ENCODE results near the gene REX1BD.

DNA sequence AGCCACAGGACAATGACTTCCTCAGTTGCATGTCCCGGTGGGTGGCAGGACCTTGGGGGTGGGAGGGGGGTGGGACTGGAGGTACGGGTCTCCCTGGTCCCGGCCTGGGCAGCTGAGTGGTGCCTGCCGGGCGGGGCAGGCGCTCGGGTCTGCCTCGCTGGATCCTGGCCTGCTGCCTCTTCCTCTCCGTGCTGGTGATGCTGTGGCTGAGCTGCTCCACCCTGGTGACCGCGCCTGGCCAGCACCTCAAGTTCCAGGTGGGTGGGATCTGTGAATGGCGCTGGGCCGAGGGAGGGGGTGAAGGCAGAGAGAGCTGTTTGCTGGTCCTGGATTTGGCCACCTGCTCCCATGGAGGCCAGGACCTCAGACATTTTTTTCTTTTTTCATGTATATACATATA lies 29.6 kb downstream of the REX1BD start:
- TF ChIP-seq, protein P1, sequence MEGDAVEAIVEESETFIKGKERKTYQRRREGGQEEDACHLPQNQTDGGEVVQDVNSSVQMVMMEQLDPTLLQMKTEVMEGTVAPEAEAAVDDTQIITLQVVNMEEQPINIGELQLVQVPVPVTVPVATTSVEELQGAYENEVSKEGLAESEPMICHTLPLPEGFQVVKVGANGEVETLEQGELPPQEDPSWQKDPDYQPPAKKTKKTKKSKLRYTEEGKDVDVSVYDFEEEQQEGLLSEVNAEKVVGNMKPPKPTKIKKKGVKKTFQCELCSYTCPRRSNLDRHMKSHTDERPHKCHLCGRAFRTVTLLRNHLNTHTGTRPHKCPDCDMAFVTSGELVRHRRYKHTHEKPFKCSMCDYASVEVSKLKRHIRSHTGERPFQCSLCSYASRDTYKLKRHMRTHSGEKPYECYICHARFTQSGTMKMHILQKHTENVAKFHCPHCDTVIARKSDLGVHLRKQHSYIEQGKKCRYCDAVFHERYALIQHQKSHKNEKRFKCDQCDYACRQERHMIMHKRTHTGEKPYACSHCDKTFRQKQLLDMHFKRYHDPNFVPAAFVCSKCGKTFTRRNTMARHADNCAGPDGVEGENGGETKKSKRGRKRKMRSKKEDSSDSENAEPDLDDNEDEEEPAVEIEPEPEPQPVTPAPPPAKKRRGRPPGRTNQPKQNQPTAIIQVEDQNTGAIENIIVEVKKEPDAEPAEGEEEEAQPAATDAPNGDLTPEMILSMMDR (IDR thresholded peaks at IDR 0.05), result no peak
- TF ChIP-seq POLR2A (IDR thresholded peaks at IDR 0.05), result no peak
